ENCODE results near the gene CKB.
A peak's percentile ranks its signal among the peaks of the same experiment; 100 is the strongest.

DNA sequence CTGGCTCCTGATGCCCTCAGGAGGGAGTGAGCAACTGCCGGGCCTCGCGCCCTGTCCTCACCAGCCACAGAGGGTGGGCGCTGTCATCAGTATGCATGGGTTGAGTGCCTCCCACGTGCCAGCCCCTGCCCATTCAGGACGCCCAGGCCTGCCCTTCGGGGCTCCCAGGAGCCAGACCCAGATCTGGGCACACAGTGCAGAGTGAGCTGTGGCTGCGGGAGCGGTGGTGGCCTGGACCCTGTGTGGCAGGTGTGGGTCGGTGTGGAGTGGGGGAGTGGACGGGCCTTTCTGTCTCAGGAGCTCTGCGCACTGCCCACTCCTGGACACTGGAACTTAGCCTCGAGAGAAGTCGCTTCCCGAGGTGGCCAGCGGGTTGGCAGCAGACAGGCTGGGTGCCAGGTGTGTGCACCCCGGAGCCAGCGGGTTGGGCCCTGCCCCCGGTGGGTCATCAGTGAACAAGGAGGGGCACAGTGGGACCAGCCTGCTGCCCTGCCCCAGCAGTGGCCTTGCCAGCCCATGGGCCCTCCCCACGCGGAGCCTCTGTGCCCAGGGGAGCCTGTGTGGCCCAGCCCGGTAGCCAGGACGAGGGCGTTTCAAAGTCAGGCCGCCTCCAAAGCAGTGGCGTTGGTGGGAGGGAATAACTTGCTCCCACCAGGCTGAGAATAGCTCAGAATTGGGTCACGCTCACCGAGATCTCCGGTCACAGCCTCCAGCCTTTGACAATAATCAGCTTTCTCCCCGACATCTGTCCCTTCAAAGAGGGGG is 15.8 kb upstream of the CKB start:
- TF ChIP-seq POLR2A (conservative IDR thresholded peaks at IDR 0.05) (0 out of 2 replicates have a peak, but pooled peaks have one; percentile 17), SRSF9 (IDR thresholded peaks at IDR 0.05; ENCODE audit: borderline replicate concordance, low read depth, low read length) (no peak), KLF16 (IDR thresholded peaks at IDR 0.05) (no peak), MTA1 (IDR thresholded peaks at IDR 0.05; ENCODE audit: borderline replicate concordance) (no peak)
- TF ChIP-seq, protein P1, sequence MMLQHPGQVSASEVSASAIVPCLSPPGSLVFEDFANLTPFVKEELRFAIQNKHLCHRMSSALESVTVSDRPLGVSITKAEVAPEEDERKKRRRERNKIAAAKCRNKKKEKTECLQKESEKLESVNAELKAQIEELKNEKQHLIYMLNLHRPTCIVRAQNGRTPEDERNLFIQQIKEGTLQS (IDR thresholded peaks at IDR 0.05): no peak
- TF ChIP-seq, protein P1 (CRISPR knock-in tag; conservative IDR thresholded peaks at IDR 0.05): no peak
- TF ChIP-seq, protein P2, sequence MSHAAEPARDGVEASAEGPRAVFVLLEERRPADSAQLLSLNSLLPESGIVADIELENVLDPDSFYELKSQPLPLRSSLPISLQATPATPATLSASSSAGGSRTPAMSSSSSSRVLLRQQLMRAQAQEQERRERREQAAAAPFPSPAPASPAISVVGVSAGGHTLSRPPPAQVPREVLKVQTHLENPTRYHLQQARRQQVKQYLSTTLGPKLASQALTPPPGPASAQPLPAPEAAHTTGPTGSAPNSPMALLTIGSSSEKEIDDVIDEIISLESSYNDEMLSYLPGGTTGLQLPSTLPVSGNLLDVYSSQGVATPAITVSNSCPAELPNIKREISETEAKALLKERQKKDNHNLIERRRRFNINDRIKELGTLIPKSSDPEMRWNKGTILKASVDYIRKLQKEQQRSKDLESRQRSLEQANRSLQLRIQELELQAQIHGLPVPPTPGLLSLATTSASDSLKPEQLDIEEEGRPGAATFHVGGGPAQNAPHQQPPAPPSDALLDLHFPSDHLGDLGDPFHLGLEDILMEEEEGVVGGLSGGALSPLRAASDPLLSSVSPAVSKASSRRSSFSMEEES (CRISPR knock-in tag; IDR thresholded peaks at IDR 0.05): no peak
